ENCODE results near the gene SPAAR. TPM values are rescaled to one million over a fixed set of nuclear protein-coding genes. Genes with fewer than 3 reads are reported as not detected.

Gene SPAAR
- polyA plus RNA-seq, 1 experiment: 0.32 TPM

- Histone ChIP-seq H3K36me3 (ENCODE audit: control insufficient read depth, insufficient read depth, low read length) (no peaks in the 10 kb centered on the region), H3K27me3 (ENCODE audit: control insufficient read depth, insufficient read depth, low read length) (no peaks in the 10 kb centered on the region), H3K4me3 (ENCODE audit: low read depth, low read length) (no peak overlapping the region)
- CTCF ChIA-PET: interaction anchor here (0.7 to 2.9 kb wide), 6 partner anchors 9 to 130 kb away, joined by 3 to 10 read pairs (median 8); partner anchors contain the start of genes HRCT1 and SPAAR
- POLR2A ChIA-PET: interaction anchor here (0.7 kb wide), 1 partner anchor 12 kb away, joined by 4 read pairs; no protein-coding TSS in a partner anchor
- no peak for DNase-seq (ENCODE audit: low read depth)
- no peak for TF ChIP-seq CTCF (IDR thresholded peaks at IDR 0.05; ENCODE audit: insufficient read depth, low read depth, low read length)
Observed at GRCh38 chr9:35920051-35920620, 10.8 kb downstream of the SPAAR start.

GRCh38 chr9:35923598-35923926 lies 14.3 kb downstream of the SPAAR start:
- no peaks in the 10 kb centered on the region for H3K36me3 ChIP-seq (ENCODE audit: control insufficient read depth, insufficient read depth, low read length)
- no peak for TF ChIP-seq CTCF (IDR thresholded peaks at IDR 0.05; ENCODE audit: insufficient read depth, low read depth, low read length)
- CTCF ChIA-PET: interaction anchor here (0.9 to 5.2 kb wide), 6 partner anchors 10 to 31 kb away, joined by 3 to 22 read pairs (median 7); partner anchors contain the start of gene HRCT1
- no peak for DNase-seq (ENCODE audit: low read depth)
- POLR2A ChIA-PET: interaction anchor here (1.3 to 2.0 kb wide), 2 partner anchors 12 to 13 kb away, joined by 3 to 7 read pairs; no protein-coding TSS in a partner anchor
- H3K4me3 ChIP-seq (ENCODE audit: low read depth, low read length): no peak overlapping the region
- no peaks in the 10 kb centered on the region for H3K27me3 ChIP-seq (ENCODE audit: control insufficient read depth, insufficient read depth, low read length)

GRCh38 chr9:35923927-35924763 lies 14.9 kb downstream of the SPAAR start:
- no peaks in the 10 kb centered on the region for H3K36me3 ChIP-seq (ENCODE audit: control insufficient read depth, insufficient read depth, low read length)
- CTCF ChIA-PET: interaction anchor here (0.9 to 5.2 kb wide), 11 partner anchors 11 to 134 kb away, joined by 3 to 22 read pairs (median 5); partner anchors contain the start of gene HRCT1
- no peak for TF ChIP-seq CTCF (IDR thresholded peaks at IDR 0.05; ENCODE audit: insufficient read depth, low read depth, low read length)
- no peak overlapping the region for H3K4me3 ChIP-seq (ENCODE audit: low read depth, low read length)
- peak; percentile 82 for DNase-seq (ENCODE audit: low read depth)
- no peaks in the 10 kb centered on the region for H3K27me3 ChIP-seq (ENCODE audit: control insufficient read depth, insufficient read depth, low read length)
- POLR2A ChIA-PET: interaction anchor here (0.6 to 2.0 kb wide), 3 partner anchors 12 to 18 kb away, joined by 3 to 7 read pairs (median 3); partner anchors contain the start of gene HRCT1

- H3K27me3 ChIP-seq (ENCODE audit: control insufficient read depth, insufficient read depth, low read length): no peaks in the 10 kb centered on the region
- H3K36me3 ChIP-seq (ENCODE audit: control insufficient read depth, insufficient read depth, low read length): no peaks in the 10 kb centered on the region
- H3K4me3 ChIP-seq (ENCODE audit: low read depth, low read length): no peak overlapping the region
- ChIA-PET POLR2A (no interaction called here), CTCF (interaction anchor here (1.3 to 5.2 kb wide), 3 partner anchors 11 to 25 kb away, joined by 3 to 22 read pairs (median 6); no protein-coding TSS in a partner anchor)
- TF ChIP-seq CTCF (IDR thresholded peaks at IDR 0.05; ENCODE audit: insufficient read depth, low read depth, low read length): no peak
- no peak for DNase-seq (ENCODE audit: low read depth)
Observed at GRCh38 chr9:35928591-35929452, 19.5 kb downstream of the SPAAR start.
